Measurements from ENCODE around the gene HSPB6.
A peak's percentile ranks its signal among the peaks of the same experiment; 100 is the strongest.

HSPB6 gene

DNA sequence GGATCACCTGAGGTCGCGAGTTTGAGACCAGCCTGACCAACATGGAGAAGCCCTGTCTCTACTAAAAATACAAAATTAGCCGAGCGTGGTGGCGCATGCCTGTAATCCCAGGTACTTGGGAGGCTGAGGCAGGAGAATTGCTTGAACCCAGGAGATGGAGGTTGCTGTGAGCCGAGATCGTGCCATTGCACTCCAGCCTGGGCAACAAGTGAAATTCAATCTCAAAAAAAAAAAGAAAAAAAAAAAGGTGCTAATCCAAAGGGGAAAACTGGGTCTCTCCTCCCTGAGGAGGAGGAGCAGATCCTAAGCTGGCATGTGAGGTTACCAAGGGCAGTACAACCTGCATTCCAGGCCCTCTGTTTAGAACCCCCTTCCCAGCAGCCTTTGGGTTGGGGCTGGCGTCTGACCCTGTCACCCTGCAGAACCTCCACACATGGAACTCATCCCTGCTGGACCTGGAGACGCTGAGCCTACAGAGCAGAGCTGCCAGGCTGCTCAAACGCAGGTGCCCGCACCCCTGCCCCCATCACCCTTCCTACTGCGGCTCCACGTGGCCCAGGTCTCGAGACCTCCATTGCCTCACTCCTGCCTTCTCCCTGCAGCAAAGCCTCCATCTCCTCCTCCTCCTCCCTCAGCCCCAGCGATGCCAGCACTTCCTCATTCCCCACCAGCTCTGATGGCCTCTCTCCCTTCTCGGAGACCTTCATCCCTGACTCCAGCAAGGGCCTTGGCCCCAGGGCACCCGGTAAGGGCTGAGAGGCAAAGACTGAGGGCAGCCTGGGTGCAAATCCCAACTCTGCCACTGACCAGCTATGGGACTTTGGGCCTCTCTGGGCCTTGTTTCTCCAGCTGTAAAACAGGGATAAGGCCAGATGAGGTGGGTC lies 7.8 kb upstream of the HSPB6 start:
- DNase-seq: no peak

DNA sequence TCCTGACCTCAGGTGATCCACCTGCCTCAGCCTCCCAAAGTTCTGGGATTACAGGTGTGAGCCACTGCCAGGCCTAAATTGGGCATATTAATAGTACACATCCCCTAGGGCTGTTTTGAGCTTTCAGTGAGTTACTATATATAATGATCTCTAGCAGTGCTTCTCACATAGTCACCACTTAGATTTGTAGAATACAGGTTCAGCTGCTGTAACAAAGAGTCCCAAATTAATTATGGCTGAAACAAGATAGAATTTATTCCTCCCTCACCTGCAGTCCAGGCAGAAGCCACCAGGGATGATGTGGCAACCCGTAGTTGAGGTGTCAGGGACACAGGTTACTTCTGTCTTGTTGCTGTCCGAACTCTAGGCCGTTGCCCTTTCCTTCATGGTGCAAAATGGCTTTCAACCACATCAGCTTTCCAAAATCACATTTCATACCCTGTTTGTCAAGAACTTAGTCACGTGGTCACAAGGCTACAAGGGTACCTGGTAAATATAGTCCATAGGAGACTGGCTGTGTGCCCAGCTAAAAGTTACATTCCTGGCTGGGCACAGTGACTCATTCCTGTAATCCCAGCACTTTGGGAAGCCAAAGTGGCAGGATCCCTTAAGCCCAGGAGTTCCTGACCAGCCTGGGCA lies 4.0 kb upstream of the HSPB6 start:
- DNase-seq: no peak

DNA sequence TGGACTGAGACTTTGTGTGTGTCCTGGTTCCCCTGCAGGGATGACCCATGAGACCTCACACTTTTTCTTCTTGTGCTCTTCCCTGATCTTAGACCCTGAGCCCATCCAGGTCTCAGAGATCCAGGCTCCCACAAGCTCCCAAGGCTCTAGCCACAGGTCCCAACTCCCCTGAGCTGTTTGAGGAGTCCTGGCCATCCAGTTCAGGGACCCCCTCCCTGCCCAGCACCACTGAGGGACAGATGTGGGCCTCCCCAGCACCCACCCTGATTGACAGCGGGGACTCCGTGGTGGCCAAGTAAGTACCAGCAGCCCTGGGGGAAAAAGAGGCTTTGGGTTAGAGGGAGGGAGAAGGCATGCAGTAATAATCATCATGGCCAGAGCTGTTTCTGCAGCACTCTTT lies 2.9 kb upstream of the HSPB6 start:
- DNase-seq: no peak

DNA sequence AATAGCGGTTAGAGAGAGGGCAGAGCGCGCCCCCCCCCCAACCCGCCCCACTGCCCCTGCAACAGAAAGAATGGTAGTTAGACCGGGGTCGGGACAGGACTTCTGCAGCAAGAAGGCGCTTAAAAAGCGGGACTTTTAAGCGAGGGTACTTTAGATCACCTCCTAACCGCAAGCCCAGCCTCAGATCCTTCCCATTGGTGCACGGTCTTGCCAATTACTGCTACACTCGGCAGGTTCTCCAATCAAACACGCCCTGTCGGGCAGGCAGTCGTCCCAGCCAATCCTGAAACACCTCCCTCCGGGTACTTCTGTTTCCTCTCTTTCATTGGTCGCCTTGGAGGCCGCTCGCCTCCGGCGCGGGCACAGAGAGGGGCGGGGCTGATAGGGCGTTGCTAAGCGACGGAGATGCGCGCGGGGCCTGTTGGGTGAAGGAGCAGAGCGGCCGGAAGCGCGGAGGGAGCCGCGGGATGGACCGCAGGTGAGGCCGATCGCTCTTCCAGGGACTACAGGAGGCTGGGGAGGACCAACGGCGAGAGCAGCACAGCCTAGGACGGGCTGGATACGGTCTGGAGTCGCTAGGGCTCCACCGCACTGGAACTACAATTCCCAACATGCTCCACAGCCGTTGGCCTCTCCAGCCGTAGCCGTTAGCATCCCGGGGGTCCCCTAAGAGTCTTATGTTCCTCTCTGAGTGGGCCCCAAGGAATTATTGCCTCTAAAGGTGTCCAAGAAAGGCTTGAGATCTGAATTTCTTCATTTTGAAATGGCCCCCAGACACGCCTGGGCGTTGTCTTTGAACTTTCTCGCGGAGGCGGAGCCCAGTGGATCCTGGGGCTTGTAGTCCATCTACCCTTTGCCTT lies 1.1 kb upstream of the HSPB6 start, which contains the start of gene PROSER3:
TSS of gene PROSER3 (plus strand) at position 428 of the 860 bp plus-strand sequence. CDS start at position 468, 40 bp downstream.
- peak; percentile 100 for DNase-seq

DNA sequence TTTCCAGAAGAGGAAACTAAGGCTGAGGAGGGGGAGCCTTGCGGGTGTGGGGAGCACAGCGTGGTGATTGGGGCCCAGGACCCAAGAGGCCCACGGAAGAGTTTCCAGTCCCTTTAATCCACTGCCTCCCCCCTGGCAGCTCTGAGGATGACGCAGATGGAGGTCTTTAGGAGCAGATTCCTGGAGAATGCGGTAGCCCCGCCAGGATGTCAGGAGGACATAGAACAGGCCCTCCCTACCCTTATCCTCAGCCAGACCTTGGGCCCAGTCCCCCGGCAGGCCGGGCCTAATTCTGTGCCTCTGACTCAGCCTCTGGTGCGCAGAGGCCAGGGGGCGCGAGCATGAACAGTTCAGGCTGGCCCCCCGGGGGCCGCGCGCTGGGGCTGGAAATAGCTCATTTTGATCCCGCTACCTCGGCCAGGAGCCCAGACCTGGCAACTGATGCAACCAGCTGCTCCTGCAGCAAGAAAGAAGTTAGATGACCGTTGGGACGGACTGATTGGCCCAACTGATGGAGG lies 461 bp upstream of the HSPB6 start:
- DNase-seq: peak; percentile 96

DNA sequence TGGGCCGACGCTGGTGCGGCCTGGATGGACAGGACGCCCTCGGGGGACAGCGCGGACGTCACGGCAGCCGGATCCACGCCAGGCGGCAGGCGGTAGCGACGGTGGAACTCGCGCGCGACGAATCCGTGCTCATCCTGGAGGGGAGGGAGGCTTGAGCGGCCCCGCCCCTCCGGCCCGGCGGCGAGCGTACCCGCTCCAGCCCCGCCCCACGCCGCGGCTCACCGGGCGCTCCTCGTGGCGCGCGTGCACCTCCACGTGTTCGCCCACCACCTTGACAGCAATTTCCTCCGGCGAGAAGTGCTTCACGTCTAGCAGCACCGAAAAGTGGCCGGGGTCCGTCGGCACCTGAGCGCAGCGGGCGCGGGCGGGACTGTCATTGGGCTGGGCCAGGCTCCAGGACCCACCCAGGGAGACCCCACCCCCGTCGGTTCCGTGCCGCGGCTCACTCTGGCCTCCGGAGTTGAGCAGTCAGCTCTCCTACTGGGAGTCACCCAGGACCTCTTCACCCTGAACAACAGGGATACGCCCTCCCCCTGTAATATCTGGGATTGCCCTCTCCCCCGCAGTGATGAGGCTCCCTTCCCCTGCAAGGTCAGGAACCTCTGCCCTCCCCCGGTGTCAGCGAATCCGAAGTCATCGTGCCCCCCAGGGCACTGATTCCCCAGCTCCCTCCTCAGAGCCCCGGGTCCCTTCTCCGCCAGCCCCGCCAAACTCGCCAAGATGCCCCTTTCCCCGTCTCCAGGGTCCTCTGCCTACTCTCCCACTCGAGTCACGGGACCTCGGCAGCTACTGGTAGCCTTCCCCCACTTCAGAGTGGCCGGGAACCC lies 1.1 kb downstream of the HSPB6 start:
- peak; percentile 61 for DNase-seq

DNA sequence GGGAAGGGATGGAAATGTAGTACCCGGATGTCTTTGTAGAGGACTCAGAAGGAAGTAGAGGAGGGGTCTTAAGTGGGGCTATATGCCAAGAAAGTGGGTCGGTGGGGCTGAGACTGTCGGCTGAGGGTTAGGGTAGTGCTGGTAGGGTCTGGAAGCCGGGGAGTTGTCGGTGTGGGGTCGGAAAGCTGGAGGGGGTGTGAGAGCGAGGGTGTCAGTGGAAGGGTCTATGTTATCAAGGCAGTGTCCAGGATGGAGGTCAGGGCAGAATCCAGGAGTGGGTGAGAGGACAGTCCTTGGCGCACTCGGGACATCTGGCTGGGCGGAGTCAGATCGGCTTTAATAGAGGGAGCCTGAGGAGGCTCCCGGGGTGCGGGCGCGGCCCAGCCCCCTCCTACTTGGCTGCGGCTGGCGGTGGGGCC lies 1.7 kb downstream of the HSPB6 start:
- DNase-seq: no peak

DNA sequence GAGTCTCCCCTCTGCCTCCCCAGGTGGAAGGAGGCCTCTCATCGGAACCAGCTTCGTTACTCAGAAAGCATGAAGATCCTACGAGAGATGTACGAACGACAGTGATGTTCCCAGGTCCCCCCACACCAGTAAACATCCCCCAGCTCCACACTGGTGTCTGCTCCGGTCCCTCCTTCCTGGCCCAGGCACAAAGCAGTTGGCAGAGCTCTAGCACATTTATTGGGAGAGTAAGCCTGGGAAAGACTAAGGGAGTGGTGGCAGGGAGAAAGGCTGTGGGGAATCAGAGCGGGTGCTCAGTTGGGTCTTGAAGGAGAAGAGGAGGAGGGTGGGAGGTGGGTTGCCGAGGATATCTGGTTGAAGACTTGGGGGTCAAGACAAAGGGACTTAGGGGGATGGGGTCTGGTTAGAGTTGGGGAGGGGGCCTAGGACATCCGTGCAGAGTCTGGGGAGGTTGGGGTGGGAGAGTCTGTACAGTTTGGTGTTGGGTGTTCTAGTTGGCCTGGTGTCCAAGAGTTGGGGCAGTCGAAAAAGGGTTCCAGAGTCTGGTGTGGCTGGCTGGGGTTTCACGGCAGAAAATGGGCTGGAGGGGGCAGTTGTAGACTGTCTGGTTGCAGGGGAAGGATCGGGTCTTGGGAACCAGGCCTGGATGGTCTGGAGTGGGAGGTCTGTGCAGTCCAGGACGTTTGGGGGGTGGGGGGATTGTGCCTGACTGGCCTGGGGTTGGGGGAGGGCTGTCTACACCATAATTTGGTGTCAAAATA lies 2.3 kb downstream of the HSPB6 start:
- no peak for DNase-seq

DNA sequence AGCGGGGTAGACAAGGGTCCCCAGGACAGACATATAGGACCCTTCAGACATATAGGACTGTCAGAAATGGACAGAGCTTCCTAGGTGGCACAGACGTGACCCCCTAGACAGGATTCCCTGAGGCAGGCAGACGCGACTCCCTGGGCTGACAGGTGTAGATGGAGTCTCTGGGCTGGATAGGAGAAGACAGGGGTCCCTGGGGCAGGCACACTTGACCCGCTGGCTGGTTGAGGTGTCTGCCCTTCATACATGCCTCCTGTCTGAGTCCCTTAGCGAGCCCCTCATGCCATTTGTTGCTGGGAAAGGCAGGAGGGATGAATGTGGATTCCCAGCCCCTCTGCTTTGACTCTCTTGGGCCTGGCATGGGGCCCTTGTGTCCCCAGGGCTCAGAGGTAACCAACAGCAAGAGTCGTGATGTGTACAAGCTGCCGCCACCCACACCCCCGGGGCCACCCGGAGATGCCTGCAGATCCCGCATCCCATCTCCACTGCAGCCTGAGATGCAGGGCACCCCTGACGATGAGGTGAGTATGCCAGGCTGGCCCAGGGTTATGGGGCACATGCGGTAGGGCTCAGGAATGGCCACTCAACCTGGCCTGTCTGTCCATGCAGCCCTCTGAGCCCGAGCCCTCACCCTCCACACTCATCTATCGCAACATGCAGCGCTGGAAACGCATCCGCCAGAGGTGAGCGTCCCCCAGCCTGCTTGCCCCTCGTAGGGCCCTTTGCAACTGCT lies 3.0 kb downstream of the HSPB6 start:
- no peak for DNase-seq

DNA sequence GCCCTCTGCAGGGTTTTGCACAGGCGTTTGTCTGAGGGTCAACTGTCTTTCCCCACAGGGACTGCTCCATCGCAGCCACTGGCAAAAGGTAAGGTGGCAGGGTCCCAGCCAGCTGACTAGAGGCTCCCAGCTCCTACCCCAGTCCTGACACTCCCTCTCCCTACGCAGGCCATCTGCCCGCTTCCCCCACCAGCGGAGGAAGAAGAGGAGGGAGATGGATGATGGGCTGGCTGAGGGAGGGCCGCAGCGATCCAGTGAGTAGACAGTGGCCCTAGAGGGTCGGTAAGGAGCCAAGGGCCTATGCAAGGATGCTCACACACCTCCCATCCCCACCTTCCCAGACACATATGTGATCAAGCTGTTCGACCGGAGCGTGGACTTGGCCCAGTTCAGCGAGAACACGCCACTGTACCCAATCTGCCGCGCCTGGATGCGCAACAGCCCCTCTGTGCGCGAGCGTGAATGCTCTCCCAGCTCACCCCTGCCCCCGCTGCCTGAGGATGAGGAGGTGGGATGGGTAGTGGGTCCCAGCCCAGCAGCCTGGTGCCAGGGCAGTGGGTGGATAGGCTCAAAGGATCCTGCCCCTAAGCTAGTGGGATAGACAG lies 4.0 kb downstream of the HSPB6 start:
- DNase-seq: no peak

DNA sequence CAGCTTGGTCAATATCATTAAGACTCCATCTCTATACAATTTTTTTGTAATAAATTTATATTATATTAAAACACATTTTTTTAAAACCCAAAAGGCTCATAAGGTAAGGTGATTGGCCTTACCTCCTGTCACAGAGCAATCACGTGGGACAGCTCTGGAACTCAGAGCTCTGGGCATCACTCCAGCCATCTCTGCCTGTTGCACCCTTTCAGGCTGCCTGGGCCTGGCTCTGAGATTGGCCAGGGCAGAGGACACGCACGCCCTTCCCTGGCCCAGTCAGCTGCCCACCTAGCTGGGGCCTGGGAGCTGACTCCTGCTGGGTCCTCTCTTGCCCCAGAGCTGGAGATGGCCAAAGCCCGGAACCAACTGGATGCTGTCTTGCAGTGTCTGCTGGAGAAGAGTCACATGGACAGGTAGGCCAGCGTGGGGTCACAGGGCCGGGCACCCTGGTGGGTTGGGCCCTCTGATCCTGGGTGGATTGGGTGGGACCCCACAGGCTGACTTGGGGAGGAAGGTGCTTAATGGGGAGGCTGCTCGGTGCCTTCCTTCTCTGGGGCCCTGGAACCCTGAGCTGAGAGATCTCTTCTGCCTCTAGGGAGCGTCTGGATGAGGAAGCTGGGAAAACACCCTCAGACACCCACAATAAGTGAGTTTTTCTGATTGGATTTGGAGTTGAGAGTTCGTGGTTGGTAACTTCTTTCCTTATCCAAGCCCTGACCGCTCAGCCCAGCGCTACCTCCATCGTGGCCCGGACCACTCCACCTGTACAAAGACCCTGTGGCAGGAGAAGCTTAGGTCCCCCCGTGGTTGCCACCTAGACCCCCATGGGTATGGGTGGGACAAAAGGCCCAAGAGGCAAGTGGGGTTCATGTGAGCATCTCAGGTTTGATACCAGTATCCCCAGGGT lies 4.7 kb downstream of the HSPB6 start:
- DNase-seq: no peak

DNA sequence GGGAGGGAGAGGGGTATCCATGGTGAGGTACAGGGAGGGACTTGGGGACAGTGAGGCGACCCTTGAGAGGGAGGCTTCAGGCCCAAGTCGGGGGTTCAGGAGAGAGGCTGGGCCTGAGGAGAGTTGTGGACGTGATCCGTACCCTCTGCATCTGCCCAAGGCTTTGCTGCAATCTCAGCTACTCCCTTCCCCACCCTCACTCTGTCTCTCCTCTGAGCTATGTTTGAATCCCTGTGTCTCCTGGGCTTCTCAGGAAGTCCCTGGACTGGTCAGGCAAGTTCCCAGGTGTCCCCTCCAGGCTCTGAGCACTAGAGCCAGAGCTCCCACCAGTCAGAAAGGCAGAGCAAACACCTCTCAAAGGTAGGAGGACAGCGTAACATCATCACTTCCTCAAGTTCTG lies 6.7 kb downstream of the HSPB6 start:
- DNase-seq: no peak

DNA sequence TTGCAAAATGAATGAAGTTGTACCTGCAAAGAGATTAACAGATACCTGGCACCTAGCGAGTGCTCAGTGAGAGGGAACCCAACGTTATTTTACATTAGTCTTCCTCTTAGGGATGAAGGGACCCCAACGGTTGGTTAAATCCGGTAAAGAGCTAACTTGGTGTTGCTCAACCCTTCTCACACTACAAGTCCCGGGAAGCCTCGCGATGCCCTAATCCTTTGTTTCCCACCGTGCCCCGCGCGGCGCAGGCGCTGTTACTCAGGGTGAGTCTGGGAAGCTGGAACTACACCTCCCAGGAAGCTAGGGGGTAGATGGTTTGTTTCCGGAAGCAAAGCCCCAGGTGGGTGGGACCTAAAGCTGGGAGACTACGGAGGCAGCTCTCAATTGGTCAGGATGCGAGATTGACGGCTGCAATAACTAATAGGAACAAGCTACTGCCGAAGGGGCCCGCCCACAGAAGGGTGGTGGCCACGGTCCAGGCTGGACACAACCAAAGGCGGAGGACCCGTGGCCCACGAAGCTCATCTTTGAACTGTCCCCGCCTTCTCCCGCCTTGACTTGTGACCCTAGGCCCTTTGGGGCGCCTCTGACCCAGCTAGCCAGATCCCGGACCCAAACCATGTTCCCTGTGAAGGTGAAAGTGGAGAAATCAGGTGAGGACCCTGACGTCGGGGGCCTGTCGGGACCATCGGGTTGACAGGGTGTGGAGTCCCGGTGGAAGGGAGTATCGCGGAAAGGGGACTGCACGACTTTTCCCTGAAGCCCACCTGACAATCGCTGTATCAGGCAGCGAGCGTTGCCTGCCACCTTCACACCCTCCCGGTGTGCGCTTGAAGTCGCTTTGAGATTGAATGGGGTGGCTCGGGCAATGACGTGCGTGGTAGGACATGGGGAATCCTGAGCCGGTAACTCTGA lies 8.5 kb downstream of the HSPB6 start, which contains the start of gene LIN37:
TSS of gene LIN37 (plus strand) at position 471 of the 915 bp plus-strand sequence. CDS start at position 620, 149 bp downstream.
- DNase-seq: peak; percentile 99

DNA sequence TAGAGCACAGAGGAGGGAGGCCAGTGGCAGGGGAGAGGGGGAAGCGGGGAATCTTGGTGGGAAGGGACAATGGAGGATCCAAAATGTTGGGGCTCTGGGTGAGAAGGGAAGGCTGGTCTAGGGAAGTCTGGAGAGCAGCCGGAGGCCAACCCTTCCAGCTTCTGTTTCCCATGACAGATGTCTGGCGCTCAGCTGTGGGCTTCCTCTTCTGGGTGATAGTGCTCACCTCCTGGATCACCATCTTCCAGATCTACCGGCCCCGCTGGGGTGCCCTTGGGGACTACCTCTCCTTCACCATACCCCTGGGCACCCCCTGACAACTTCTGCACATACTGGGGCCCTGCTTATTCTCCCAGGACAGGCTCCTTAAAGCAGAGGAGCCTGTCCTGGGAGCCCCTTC lies 10.3 kb downstream of the HSPB6 start:
- DNase-seq: no peak

DNA sequence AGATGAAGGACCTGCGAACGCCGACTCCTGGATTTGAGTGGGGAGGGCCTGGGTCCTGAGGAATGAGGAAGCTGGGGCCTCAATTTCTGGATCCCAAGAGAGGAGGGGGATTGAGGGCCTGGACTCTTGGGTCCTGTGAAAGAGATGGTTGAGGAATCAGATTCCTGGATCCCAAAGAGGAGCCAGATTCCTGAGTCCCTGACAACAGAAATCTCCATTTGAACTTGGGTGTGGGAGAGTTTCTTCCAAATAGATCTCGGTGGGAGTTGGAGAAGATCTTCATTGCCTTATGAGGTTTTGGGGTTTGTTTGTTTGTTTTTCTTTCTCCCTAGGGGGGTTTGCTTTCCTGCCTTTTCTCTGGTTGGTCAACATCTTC lies 10.8 kb downstream of the HSPB6 start:
- DNase-seq: no peak

DNA sequence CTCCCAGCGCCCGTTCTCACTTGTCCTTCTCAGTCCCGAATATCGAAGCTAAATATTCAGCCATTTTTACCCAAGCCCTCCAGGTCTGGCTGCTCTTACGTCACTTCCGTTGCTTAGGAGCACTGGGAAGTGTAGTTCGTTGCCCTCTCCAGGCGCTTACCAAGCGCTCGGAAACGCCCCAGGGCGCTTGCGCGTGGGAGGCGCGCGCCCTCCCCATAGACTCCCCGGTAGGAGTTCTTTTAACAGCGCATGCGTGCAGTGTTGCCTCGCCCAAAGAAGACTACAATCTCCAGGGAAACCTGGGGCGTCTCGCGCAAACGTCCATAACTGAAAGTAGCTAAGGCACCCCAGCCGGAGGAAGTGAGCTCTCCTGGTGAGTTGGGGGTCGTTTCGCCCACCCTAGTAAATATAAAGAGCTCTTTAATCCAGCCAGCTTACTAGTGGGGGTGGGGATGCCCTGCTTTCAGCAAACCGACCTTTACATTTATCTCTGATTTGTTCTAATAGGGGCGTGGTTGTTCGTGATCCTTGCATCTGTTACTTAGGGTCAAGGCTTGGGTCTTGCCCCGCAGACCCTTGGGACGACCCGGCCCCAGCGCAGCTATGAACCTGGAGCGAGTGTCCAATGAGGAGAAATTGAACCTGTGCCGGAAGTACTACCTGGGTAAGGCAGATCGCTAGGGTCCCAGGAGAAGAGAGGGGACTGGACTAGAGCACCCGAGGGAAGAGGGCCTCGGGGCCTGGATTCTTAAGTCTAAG lies 11.3 kb downstream of the HSPB6 start, which contains the start of the genes PSENEN and U2AF1L4:
TSS of gene PSENEN (plus strand) at position 324 of the 759 bp plus-strand sequence. CDS start at position 604, 280 bp downstream.
TSS of gene U2AF1L4 (minus strand) at position 91 of the 759 bp plus-strand sequence. CDS start at position 64, 27 bp downstream.
- peak; percentile 99 for DNase-seq
